HepG2 (cell line): ENCODE measurements around the gene WASHC4. TPM values are rescaled to one million over a fixed set of nuclear protein-coding genes. Genes with fewer than 3 reads are reported as not detected.

Source experiments
- ATAC-seq: fragments of 200-7000 bp; cut with Tn5 transposase; 3 replicates; pipeline ENCODE4 v1.9.1; 2020; ENCODE audit warnings: mild to moderate bottlenecking, moderate library complexity
- BruUV-seq: library from RNA; stranded (reverse); fragments of 400-500 nt; replicated peaks from 2 replicates; lab custom pipeline; 2021; lab: Mats Ljungman, UMichigan
- CTCF ChIA-PET: fragments of 300-600 bp; formaldehyde crosslinking; extraction: SDS; loops from one replicate; lab custom pipeline; 2021; ENCODE audit warnings: low total read pairs, inconsistent platforms, low intra/inter-chr PET ratio; lab: Yijun Ruan, JAX
- POLR2A ChIA-PET: fragments of 350-600 bp; sonication (Branson Sonifier 250); formaldehyde crosslinking; loops from one replicate; lab custom pipeline; 2020; ENCODE audit warnings: antibody characterized with exemption, inconsistent platforms; lab: Yijun Ruan, JAX
- DNase-seq: peaks from one replicate; pipeline ENCODE4 v3.0.0-alpha.2; 2015; ENCODE audit warnings: low spot score
- FAIRE-seq: peaks from 3 replicates; lab custom pipeline; 2011; peaks lifted over from hg19 to GRCh38; lab: Jason Lieb, UNC
- H2AFZ ChIP-seq: one replicate; pipeline ENCODE4 v1.6.1; 2011; ENCODE audit warnings: low read length, inconsistent platforms
- H3K27ac ChIP-seq: fragments of 300-600 bp; 3 replicates; pipeline ENCODE4 v1.8.0; 2011; ENCODE audit warnings: mixed run types, mild to moderate bottlenecking, mixed read lengths, low read length, inconsistent platforms; ENCODE audit not compliant: insufficient read depth; ENCODE audit errors: extremely low read length
- H3K27me3 ChIP-seq, 2 experiments: fragments of 200-600 bp in 1 of 2; 2 replicates in 1 of 2; 3 replicates in 1 of 2; pipeline versions ENCODE4 v1.6.0 to v1.8.0; 2011; ENCODE audit warnings: low read length in 2 of 2, mild to moderate bottlenecking in 2 of 2, moderate library complexity in 2 of 2, inconsistent platforms in 1 of 2; ENCODE audit not compliant: insufficient read depth in 2 of 2, control insufficient read depth in 1 of 2
- H3K36me3 ChIP-seq, 2 experiments: fragments of 200-600 bp in 1 of 2; replicated peaks in 1 of 2; 2 replicates in 1 of 2; 3 replicates in 1 of 2; pipeline versions ENCODE4 v1.5.1 to v1.8.0; 2011; ENCODE audit warnings: low read length in 2 of 2, inconsistent platforms in 1 of 2; ENCODE audit not compliant: insufficient read depth in 2 of 2, control insufficient read depth in 1 of 2
- H3K4me1 ChIP-seq: 2 replicates; pipeline ENCODE4 v1.5.1; 2012; ENCODE audit warnings: low read length, inconsistent platforms; ENCODE audit not compliant: insufficient read depth
- H3K4me2 ChIP-seq: 2 replicates; pipeline ENCODE4 v1.6.0; 2011; ENCODE audit warnings: low read depth, low read length, inconsistent platforms
- H3K4me3 ChIP-seq, 3 experiments: fragments of 200-600 bp in 1 of 3; sonication (generic), shearing (Covaris generic) in 1 of 3; replicated peaks in 1 of 3; 2 replicates each; pipeline ENCODE4 v1.5.1; 2011 to 2016; ENCODE audit warnings: low read length in 3 of 3, inconsistent platforms in 2 of 3, low read depth in 2 of 3, mild to moderate bottlenecking in 2 of 3, control low read depth in 1 of 3, mixed read lengths in 1 of 3; ENCODE audit not compliant: insufficient read depth in 1 of 3
- H3K79me2 ChIP-seq: one replicate; pipeline ENCODE4 v1.6.1; 2011; ENCODE audit warnings: low read length, inconsistent platforms; ENCODE audit not compliant: insufficient read depth
- H3K9ac ChIP-seq: 2 replicates; pipeline ENCODE4 v1.6.0; 2011; ENCODE audit warnings: mild to moderate bottlenecking, low read depth, low read length, inconsistent platforms; ENCODE audit not compliant: insufficient read depth
- H3K9me3 ChIP-seq: 2 replicates; pipeline ENCODE4 v1.5.1; 2012; ENCODE audit warnings: mild to moderate bottlenecking, low read length
- H4K20me1 ChIP-seq: 2 replicates; pipeline ENCODE4 v1.6.0; 2011; ENCODE audit warnings: inconsistent platforms, mild to moderate bottlenecking, low read length, moderate library complexity; ENCODE audit not compliant: insufficient read depth
- CAMTA2 ChIP-seq: sonication (generic); formaldehyde crosslinking; IDR thresholded peaks from 2 replicates; pipeline ENCODE4 v1.4.0; 2020; ENCODE audit warnings: mild to moderate bottlenecking, missing genetic modification reagents, borderline replicate concordance
- DNMT1 ChIP-seq: sonication (generic); formaldehyde crosslinking; IDR thresholded peaks from 2 replicates; pipeline ENCODE4 v1.5.1; 2020; ENCODE audit warnings: mild to moderate bottlenecking, missing genetic modification reagents
- EHMT2 ChIP-seq: fragments of 200-600 bp; sonication (generic); IDR thresholded peaks from 2 replicates; pipeline ENCODE4 v1.7.0; 2017; ENCODE audit warnings: antibody characterized with exemption, low read depth, low read length, borderline replicate concordance
- POLR2AphosphoS2 ChIP-seq: IDR thresholded peaks from 2 replicates; pipeline ENCODE4 v1.6.1; 2011; ENCODE audit warnings: low read depth, low read length, improper control_type of control experiment
- POLR2G ChIP-seq: fragments of 200-400 bp; formaldehyde crosslinking; IDR thresholded peaks from 2 replicates; pipeline ENCODE4 v1.6.1; 2018; ENCODE audit warnings: mild to moderate bottlenecking, low read depth, low read length, moderate library complexity
- RAD51 ChIP-seq: fragments of 450-650 bp; IDR thresholded peaks from 2 replicates; pipeline ENCODE4 v1.6.1; 2016; ENCODE audit warnings: borderline replicate concordance
- SYNCRIP ChIP-seq: fragments of 200-400 bp; formaldehyde crosslinking; IDR thresholded peaks from 2 replicates; pipeline ENCODE4 v1.6.1; 2018; ENCODE audit warnings: mild to moderate bottlenecking, low read depth, low read length; ENCODE audit not compliant: insufficient read depth
- YY1 ChIP-seq: IDR thresholded peaks from 2 replicates; pipeline ENCODE4 v1.6.1; 2011; ENCODE audit warnings: low read length, low read depth, moderate library complexity, mild to moderate bottlenecking; ENCODE audit not compliant: insufficient read depth, insufficient replicate concordance
- ZNF3 ChIP-seq: IDR thresholded peaks from 2 replicates; pipeline ENCODE4 v1.7.0; 2017; ENCODE audit warnings: inconsistent platforms
- ZNF607 ChIP-seq: sonication (generic); formaldehyde crosslinking; IDR thresholded peaks from 2 replicates; pipeline ENCODE4 v1.5.1; 2020; ENCODE audit warnings: missing genetic modification reagents, mild to moderate bottlenecking, borderline replicate concordance
- ZNF644 ChIP-seq: IDR thresholded peaks from 2 replicates; pipeline ENCODE4 v1.6.1; 2016; ENCODE audit warnings: low read depth
- whole genome bisulfite sequencing: methylation state at CpG from one replicate; pipeline ENCODE4 v1.1.6; 2017; ENCODE audit warnings: low lambda C conversion rate; 5-methylcytosine and 5-hydroxymethylcytosine counted together
- in situ Hi-C: cut with HindIII; loops from 2 replicates; pipeline ENCODE4 v1.10.0; 2017; ENCODE audit warnings: low pct_unique_long_range_greater_than_20kb; ENCODE audit not compliant: extremely low pct_ligation_motif_present
- intact Hi-C: fragments of 100-400 bp; cut with micrococcal nuclease; formaldehyde crosslinking; loops from one replicate; pipeline ENCODE4 v1.10.0; 2022; ENCODE audit not compliant: unreplicated experiment
- polyA plus RNA-seq, 8 experiments: library from polyadenylated mRNA; depleted of rRNA in 3 of 8; stranded (reverse) in 7 of 8; unstranded in 1 of 8; fragments of >200 nt; fragmentation: Illumina TruSeq in 4 of 8; extraction: Trizol in 4 of 8; gene quantifications; 2 replicates each; pipeline versions ENCODE4 v1.2.1 to v1.2.3, GENCODE V29; 2011 to 2016; ENCODE audit warnings: low read depth in 4 of 8, missing spikeins in 1 of 8, mixed read lengths in 1 of 8; ENCODE audit not compliant: insufficient read depth in 1 of 8
- total RNA-seq, 5 experiments: library from RNA; depleted of rRNA; stranded (reverse); fragments of >200 nt; fragmentation: Illumina TruSeq; extraction: Trizol; gene quantifications; 2 replicates each; pipeline ENCODE4 v1.2.3, GENCODE V29; 2016; ENCODE audit warnings: low read depth in 1 of 5
- TF ChIP-seq, protein P1 (sequence below), 2 experiments: IDR thresholded peaks; 2 replicates each; pipeline ENCODE4 v1.6.1; 2011 to 2012; ENCODE audit warnings: low read length in 2 of 2, borderline replicate concordance in 1 of 2, low read depth in 1 of 2, mild to moderate bottlenecking in 1 of 2, moderate library complexity in 1 of 2
- TF ChIP-seq, protein P2 (sequence below): sonication (generic); formaldehyde crosslinking; IDR thresholded peaks from 2 replicates; pipeline ENCODE4 v1.8.1; 2023; ENCODE audit warnings: mild to moderate bottlenecking, missing genetic modification reagents
- TF ChIP-seq, protein P3 (sequence below): sonication (generic); formaldehyde crosslinking; IDR thresholded peaks from 2 replicates; pipeline ENCODE4 v1.9.0; 2021; ENCODE audit warnings: missing genetic modification reagents, mild to moderate bottlenecking, borderline replicate concordance

WASHC4 gene
- total and polyA plus RNA-seq, 2 of the 13 experiments (the other 11 are each of a cell fraction or from before 2014, with no cell fraction given), result 21.0 to 36.3 TPM

DNA sequence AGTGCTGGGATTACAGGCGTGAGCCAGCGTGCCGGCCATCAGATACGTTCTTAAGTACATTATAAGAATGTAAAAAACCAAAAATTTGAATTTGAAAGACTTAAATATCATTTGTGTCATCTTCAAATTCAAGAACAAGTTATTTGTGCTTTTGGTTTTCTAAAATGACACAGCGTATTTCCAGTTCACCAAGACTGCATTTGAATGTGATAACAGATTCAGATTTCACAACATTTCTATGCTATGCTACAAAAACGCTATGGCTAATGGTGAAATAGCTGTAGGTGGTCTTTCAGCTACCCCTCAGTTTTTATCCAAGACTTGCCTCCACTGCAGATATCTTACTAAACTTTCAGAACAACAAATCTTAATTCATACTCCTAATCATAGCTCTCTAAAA, 81.8 kb downstream of the WASHC4 start:
- DNase-seq (no peak), FAIRE-seq (no peak)
- no peaks in the 10 kb centered on the region for H3K27me3 ChIP-seq
- H3K9me3 ChIP-seq, result no peaks in the 10 kb centered on the region
- no peaks in the 10 kb centered on the region for H4K20me1 ChIP-seq
- POLR2A ChIA-PET, result no interaction called here
- H3K4me3 ChIP-seq, result no peak overlapping the region
- H3K27ac ChIP-seq, result no peak overlapping the region
- H3K79me2 ChIP-seq, result no peaks in the 10 kb centered on the region
- H3K36me3 ChIP-seq, result peaks cover 12 to 30% of the 10 kb centered on the region in 2 experiments; a peak in 3 of 5 replicates
- no peak overlapping the region for H3K4me2 ChIP-seq
- no TSS peak for BruUV-seq
- TF ChIP-seq ZNF607 (CRISPR knock-in tag) (no peak), DNMT1 (CRISPR knock-in tag) (no peak), RAD51 (no peak), ZNF3 (no peak), CAMTA2 (CRISPR knock-in tag) (no peak), ZNF644 (CRISPR knock-in tag) (no peak), EHMT2 (no peak), SYNCRIP (no peak), POLR2G (no peak), YY1 (no peak), POLR2AphosphoS2 (no peak)
- TF ChIP-seq, protein P1, sequence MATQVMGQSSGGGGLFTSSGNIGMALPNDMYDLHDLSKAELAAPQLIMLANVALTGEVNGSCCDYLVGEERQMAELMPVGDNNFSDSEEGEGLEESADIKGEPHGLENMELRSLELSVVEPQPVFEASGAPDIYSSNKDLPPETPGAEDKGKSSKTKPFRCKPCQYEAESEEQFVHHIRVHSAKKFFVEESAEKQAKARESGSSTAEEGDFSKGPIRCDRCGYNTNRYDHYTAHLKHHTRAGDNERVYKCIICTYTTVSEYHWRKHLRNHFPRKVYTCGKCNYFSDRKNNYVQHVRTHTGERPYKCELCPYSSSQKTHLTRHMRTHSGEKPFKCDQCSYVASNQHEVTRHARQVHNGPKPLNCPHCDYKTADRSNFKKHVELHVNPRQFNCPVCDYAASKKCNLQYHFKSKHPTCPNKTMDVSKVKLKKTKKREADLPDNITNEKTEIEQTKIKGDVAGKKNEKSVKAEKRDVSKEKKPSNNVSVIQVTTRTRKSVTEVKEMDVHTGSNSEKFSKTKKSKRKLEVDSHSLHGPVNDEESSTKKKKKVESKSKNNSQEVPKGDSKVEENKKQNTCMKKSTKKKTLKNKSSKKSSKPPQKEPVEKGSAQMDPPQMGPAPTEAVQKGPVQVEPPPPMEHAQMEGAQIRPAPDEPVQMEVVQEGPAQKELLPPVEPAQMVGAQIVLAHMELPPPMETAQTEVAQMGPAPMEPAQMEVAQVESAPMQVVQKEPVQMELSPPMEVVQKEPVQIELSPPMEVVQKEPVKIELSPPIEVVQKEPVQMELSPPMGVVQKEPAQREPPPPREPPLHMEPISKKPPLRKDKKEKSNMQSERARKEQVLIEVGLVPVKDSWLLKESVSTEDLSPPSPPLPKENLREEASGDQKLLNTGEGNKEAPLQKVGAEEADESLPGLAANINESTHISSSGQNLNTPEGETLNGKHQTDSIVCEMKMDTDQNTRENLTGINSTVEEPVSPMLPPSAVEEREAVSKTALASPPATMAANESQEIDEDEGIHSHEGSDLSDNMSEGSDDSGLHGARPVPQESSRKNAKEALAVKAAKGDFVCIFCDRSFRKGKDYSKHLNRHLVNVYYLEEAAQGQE (IDR thresholded peaks at IDR 0.05; ENCODE audit: borderline replicate concordance in 1 of 2, low read depth in 1 of 2, low read length in 2 of 2), result no peak
- TF ChIP-seq, protein P2, sequence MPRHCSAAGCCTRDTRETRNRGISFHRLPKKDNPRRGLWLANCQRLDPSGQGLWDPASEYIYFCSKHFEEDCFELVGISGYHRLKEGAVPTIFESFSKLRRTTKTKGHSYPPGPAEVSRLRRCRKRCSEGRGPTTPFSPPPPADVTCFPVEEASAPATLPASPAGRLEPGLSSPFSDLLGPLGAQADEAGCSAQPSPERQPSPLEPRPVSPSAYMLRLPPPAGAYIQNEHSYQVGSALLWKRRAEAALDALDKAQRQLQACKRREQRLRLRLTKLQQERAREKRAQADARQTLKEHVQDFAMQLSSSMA (CRISPR knock-in tag), result no peak
- TF ChIP-seq, protein P3, sequence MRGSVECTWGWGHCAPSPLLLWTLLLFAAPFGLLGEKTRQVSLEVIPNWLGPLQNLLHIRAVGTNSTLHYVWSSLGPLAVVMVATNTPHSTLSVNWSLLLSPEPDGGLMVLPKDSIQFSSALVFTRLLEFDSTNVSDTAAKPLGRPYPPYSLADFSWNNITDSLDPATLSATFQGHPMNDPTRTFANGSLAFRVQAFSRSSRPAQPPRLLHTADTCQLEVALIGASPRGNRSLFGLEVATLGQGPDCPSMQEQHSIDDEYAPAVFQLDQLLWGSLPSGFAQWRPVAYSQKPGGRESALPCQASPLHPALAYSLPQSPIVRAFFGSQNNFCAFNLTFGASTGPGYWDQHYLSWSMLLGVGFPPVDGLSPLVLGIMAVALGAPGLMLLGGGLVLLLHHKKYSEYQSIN (CRISPR knock-in tag), result no peak
- TF ChIP-seq, all 625 proteins: peak for 0
- intact Hi-C loops (no loop called here), in situ Hi-C loops (no loop called here)
- 0 out of 2 replicates have a peak, but pooled peaks cover 6% of the 10 kb centered on the region for H3K4me1 ChIP-seq
- ATAC-seq, result no peak
- WGBS, result 82% methylated on average over 6 of the region's 6 CpGs
- H2AFZ ChIP-seq, result no peak overlapping the region
- no peak overlapping the region for H3K9ac ChIP-seq
- CTCF ChIA-PET, result no interaction called here
